ENCODE data around the gene OSBPL8. TPM values are rescaled to one million over a fixed set of nuclear protein-coding genes. Genes with fewer than 3 reads are reported as not detected.

OSBPL8 gene
- total and polyA plus RNA-seq, 10 of the 15 experiments (the other 5 are each of a cell fraction or from before 2014, with no cell fraction given): 10.4 to 58.0 (median 32.0) TPM

GRCh38 chr12:76563061-76563460 is 3.5 kb upstream of the OSBPL8 start (continued):
- no peak for TF ChIP-seq PBX3 (IDR thresholded peaks at IDR 0.05; ENCODE audit: insufficient replicate concordance, low read depth, low read length)
- no peak for TF ChIP-seq GATAD2B (conservative IDR thresholded peaks at IDR 0.05; ENCODE audit: low read depth)

GRCh38 chr12:76562130-76562529 is 2.6 kb upstream of the OSBPL8 start:
- DNase-seq (ENCODE audit: low read depth, low spot score) (no peak), FAIRE-seq (no peak), ATAC-seq (no peak)
- ChIA-PET SMC1A (ENCODE audit: uncharacterized antibody, unreplicated experiment) (interaction anchor here (0.7 to 1.6 kb wide), 4 partner anchors 17 to 121 kb away, joined by 3 to 5 read pairs (median 4); no protein-coding TSS in a partner anchor), CTCF (interaction anchor here (1.0 to 2.9 kb wide), 2 partner anchors 11 to 25 kb away, joined by 3 to 20 read pairs; no protein-coding TSS in a partner anchor), RAD21 (ENCODE audit: unreplicated experiment) (interaction anchor here (1.1 kb wide), 1 partner anchor 452 kb away, joined by 3 read pairs; no protein-coding TSS in a partner anchor), POLR2A (interaction anchor here (0.6 to 0.8 kb wide), 2 partner anchors 26 to 741 kb away, joined by 3 to 4 read pairs; no protein-coding TSS in a partner anchor)
- Histone ChIP-seq H4K20me1 (ENCODE audit: control insufficient read depth, insufficient read depth) (no peaks in the 10 kb centered on the region), H3K4me3 (no peak overlapping the region), H3K9me3 (replicated peaks; ENCODE audit: control insufficient read depth, insufficient read depth, low read length) (no peaks in the 10 kb centered on the region), H2AFZ (ENCODE audit: control insufficient read depth, low read depth, low read length) (no peak overlapping the region), H3K4me2 (ENCODE audit: control insufficient read depth, insufficient read depth) (no peak overlapping the region), H3K27ac (ENCODE audit: control insufficient read depth, insufficient read depth) (no peak overlapping the region), H3K27me3 (replicated peaks in 1 of 2; ENCODE audit: control insufficient read depth in 2 of 2, insufficient read depth in 2 of 2, low read length in 1 of 2) (no peaks in the 10 kb centered on the region), H3K36me3 (ENCODE audit: control insufficient read depth in 2 of 2, insufficient read depth in 2 of 2, low read length in 1 of 2) (no peaks in the 10 kb centered on the region), H3K9ac (ENCODE audit: control insufficient read depth, insufficient read depth, low read length) (no peak overlapping the region), H3K4me1 (ENCODE audit: control insufficient read depth, insufficient read depth, low read length) (no peaks in the 10 kb centered on the region), H3K79me2 (ENCODE audit: control insufficient read depth, insufficient read depth, low read length) (peaks cover 18% of the 10 kb centered on the region)
- WGBS (ENCODE audit: insufficient coverage, insufficient replicate concordance, low lambda C conversion rate, missing lambda C conversion rate): 64% methylated on average over 3 of the region's 3 CpGs
- no peak for TF ChIP-seq YBX1 (IDR thresholded peaks at IDR 0.05)
- TF ChIP-seq KDM1A (IDR thresholded peaks at IDR 0.05; ENCODE audit: borderline replicate concordance): no peak
- TF ChIP-seq RELA (IDR thresholded peaks at IDR 0.05; ENCODE audit: borderline replicate concordance, partially characterized antibody): no peak
- no peak for TF ChIP-seq EP300 (IDR thresholded peaks at IDR 0.05; ENCODE audit: borderline replicate concordance in 1 of 2, control insufficient read depth in 1 of 2, low read depth in 2 of 2, low read length in 2 of 2)
- TF ChIP-seq IRF4 (IDR thresholded peaks at IDR 0.05; ENCODE audit: low read depth, low read length): no peak
- no peak for TF ChIP-seq RBBP5 (conservative IDR thresholded peaks at IDR 0.05)
- TF ChIP-seq SMAD5 (IDR thresholded peaks at IDR 0.05; ENCODE audit: low read depth): no peak
- TF ChIP-seq, protein P1, sequence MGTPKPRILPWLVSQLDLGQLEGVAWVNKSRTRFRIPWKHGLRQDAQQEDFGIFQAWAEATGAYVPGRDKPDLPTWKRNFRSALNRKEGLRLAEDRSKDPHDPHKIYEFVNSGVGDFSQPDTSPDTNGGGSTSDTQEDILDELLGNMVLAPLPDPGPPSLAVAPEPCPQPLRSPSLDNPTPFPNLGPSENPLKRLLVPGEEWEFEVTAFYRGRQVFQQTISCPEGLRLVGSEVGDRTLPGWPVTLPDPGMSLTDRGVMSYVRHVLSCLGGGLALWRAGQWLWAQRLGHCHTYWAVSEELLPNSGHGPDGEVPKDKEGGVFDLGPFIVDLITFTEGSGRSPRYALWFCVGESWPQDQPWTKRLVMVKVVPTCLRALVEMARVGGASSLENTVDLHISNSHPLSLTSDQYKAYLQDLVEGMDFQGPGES (IDR thresholded peaks at IDR 0.05): no peak
- TF ChIP-seq TARDBP (IDR thresholded peaks at IDR 0.05; ENCODE audit: borderline replicate concordance): no peak
- TF ChIP-seq POLR2AphosphoS5 (IDR thresholded peaks at IDR 0.05; ENCODE audit: low read length): no peak
- TF ChIP-seq, protein P2, sequence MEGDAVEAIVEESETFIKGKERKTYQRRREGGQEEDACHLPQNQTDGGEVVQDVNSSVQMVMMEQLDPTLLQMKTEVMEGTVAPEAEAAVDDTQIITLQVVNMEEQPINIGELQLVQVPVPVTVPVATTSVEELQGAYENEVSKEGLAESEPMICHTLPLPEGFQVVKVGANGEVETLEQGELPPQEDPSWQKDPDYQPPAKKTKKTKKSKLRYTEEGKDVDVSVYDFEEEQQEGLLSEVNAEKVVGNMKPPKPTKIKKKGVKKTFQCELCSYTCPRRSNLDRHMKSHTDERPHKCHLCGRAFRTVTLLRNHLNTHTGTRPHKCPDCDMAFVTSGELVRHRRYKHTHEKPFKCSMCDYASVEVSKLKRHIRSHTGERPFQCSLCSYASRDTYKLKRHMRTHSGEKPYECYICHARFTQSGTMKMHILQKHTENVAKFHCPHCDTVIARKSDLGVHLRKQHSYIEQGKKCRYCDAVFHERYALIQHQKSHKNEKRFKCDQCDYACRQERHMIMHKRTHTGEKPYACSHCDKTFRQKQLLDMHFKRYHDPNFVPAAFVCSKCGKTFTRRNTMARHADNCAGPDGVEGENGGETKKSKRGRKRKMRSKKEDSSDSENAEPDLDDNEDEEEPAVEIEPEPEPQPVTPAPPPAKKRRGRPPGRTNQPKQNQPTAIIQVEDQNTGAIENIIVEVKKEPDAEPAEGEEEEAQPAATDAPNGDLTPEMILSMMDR (IDR thresholded peaks at IDR 0.05 in 2 of 3, conservative IDR thresholded peaks at IDR 0.05 in 1 of 3; ENCODE audit: control insufficient read depth in 2 of 3, extremely low read depth in 1 of 3, insufficient read depth in 1 of 3, low read depth in 3 of 3, low read length in 3 of 3): no peak
- no peak for TF ChIP-seq NR2C1 (IDR thresholded peaks at IDR 0.05)
- no peak for TF ChIP-seq POLR2A (IDR thresholded peaks at IDR 0.05; ENCODE audit: low read depth, low read length)
- in situ Hi-C loops (cut with MboI): no loop called here
- no TSS peak for BruUV-seq (replicated peaks)
- intact Hi-C loops (cut with micrococcal nuclease; ENCODE audit: unreplicated experiment): no loop called here

Measured in GM12878 (cell line).